ENCODE measurements around the gene C5. TPM values are rescaled to one million over a fixed set of nuclear protein-coding genes. Genes with fewer than 3 reads are reported as not detected.

C5 gene
- total RNA-seq, 1 donor, result 3.9 TPM

GRCh38 chr9:120928015-120928482 is 122.0 kb downstream of the C5 start:
- H3K4me3 ChIP-seq (ENCODE audit: low read depth, low read length), result peak overlapping the region; percentile 60
- no peak for TF ChIP-seq CTCF (IDR thresholded peaks at IDR 0.05; ENCODE audit: insufficient read depth, low read depth, low read length)
- no peak for DNase-seq (ENCODE audit: low read depth)

- no peak for DNase-seq (ENCODE audit: low read depth)
- TF ChIP-seq CTCF (IDR thresholded peaks at IDR 0.05; ENCODE audit: insufficient read depth, low read depth, low read length), result no peak
Observed at GRCh38 chr9:120927269-120928014, 122.6 kb downstream of the C5 start.

GRCh38 chr9:120926397-120926928 is 123.6 kb downstream of the C5 start, which contains the start of gene TRAF1:
Gene TRAF1 (minus strand): TSS chr9:120926796. CDS start chr9:120926075, 721 bp downstream.
- no peak within 1 kb of the TSS for H3K4me3 ChIP-seq (ENCODE audit: low read depth, low read length)
- DNase-seq (ENCODE audit: low read depth), result no peak
- no peak for TF ChIP-seq CTCF (IDR thresholded peaks at IDR 0.05; ENCODE audit: insufficient read depth, low read depth, low read length)

More at GRCh38 chr9:120927269-120928014, 122.6 kb downstream of the C5 start:
- H3K4me3 ChIP-seq (ENCODE audit: low read depth, low read length), result no peak overlapping the region

GRCh38 chr9:120925535-120926396 is 124.3 kb downstream of the C5 start:
- peak; percentile 78 for DNase-seq (ENCODE audit: low read depth)
- no peak for TF ChIP-seq CTCF (IDR thresholded peaks at IDR 0.05; ENCODE audit: insufficient read depth, low read depth, low read length)
- H3K4me3 ChIP-seq (ENCODE audit: low read depth, low read length), result no peak overlapping the region

- no peak for DNase-seq (ENCODE audit: low read depth)
- TF ChIP-seq CTCF (IDR thresholded peaks at IDR 0.05; ENCODE audit: insufficient read depth, low read depth, low read length), result no peak
- no peak overlapping the region for H3K4me3 ChIP-seq (ENCODE audit: low read depth, low read length)
Observed at GRCh38 chr9:120924698-120925534, 125.2 kb downstream of the C5 start.
